Stimulated activated CD4-positive, alpha-beta T cell treated with anti-CD3 and anti-CD28 coated beads, Interleukin-1b, Interleukin-23, amount 100 ng/mL, for 24 hours (primary cell): ENCODE data around the gene YARS1.
A peak's percentile ranks its signal among the peaks of the same experiment; 100 is the strongest.

ENCODE experiments used
- DNase-seq, 4 experiments: peaks; one replicate each; pipeline ENCODE4 v3.0.0-alpha.2; 2020; ENCODE audit warnings: low read depth in 4 of 4, low spot score in 1 of 4

The YARS1 gene

DNA sequence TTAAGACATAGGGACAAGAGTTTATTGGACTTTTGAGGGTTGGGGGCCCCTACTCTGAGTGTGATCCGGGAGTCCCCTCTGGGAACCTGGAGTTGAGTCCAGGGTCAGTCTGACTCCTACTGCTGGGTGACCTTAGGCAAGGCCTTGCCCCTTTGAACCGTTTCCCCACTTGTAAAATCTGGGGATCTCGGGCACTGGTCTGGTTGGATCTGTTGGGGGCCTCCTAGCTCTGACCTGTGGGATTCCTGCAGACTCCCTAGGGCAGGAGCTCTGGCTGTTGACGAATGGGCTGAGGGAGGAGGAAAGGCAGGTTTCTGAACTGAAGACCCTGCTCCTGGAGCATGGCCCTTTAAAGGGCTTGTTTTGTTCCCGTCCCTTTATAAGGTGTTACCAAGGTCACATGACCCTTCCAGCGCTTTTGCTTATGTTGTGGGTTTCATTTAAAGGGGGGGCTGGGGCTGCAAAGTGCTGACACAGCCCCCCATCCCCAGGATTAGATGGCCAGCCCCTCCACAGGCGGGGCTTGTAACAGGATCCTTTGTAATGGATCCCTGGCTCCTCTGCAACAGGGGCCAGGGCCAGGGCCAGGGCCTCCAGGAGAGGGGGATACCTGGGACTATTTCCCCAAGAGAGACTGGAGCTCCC lies 50.7 kb downstream of the YARS1 start:
- DNase-seq = no peak

DNA sequence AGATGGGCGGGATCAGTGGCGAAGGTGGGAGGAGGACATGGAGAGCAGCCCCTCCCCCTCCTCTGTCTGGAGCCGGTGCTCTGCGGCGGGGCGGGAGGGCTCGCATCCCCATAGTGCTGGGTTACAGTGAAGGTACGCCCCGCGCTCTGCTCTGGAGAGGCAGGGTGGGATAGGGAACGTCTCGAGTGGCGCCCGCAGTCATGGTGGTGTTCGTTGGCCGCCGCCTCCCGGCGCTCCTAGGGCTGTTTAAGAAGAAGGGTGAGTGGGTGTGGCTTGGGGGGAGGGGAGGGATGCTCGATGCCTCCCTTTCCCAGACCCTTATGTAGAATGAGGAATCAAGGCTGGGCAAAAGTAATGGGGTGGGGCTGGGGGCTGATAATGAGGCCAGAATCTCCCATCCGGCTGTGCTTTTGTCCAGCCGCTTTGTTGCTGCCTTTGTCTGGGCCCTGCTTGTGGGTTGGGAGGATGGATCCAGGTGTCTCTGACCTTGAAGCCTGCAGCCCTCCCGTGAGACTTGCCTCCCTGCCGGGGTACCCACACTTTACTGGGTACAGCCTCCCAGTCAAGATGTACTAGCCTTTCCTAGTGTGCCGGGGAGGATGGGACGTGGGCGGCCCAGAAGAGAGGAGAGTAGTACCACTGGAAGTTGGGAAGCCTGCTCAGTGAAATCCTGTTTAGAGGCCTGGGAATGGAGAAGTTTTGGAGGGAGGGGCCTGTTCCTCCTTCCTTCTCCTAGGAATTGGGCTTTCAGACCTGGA lies 51.4 kb downstream of the YARS1 start:
- DNase-seq = no peak

DNA sequence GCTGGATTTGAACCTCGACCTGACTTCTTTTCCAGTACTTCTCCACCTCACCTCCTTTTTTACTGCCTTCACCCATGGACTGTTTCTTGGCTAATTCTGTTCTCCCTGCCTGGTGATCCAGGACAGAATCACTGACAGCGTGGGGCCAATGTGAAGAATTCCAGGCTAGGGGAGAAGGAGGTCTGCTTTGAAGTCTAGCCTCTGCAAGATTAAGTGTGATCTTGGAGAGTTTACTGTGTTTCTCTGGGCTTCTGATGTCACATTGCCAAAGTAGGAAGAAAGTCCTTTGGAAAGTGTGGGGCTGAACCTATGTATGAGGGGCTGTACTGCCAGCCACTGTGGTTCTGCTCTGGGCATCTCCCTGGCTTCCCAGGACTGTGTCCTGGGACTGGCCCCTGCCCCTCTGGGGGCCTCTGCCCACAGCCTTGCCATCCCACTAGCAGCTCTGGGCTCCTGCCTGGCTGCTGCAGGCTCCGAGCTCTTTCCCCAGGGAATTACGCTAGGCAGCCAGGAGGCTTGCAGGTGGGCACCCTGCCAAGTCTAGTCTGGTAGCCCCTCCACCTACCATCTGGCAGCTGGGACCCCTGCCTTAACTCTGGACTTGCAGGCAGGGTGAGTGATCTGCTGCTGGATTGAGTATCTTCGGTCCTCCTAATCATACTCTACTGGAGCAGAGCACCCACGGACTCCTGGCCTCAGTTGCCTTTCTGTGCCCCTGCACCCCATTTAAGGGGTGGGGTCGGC lies 52.2 kb downstream of the YARS1 start:
- no peak for DNase-seq

- no peak for DNase-seq
Observed at GRCh38 chr1:32763221-32763620, 53.9 kb downstream of the YARS1 start.

DNA sequence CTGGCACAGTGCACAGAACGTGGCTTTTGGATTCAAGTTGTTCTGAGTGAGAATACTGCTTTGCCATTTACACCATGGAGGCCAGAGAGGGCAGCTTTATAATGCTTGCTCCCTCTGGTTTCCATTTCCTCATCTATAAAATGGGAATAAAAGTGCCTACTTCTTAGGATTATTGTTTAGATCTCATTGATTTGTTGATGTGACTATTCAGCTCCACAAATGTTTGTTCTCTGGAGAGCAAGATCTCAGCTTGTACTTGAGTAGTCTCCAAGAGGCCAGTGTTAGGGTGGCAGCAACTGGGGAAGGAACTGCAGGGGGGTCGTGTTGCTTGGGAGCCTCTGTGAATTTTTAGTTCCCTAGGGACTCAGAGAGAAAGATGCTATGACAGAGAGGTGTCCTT lies 55.2 kb downstream of the YARS1 start:
- no peak for DNase-seq

GRCh38 chr1:32761253-32761877 lies 55.8 kb downstream of the YARS1 start:
- peak in 1 of 4 experiments; percentile 25 for DNase-seq

DNA sequence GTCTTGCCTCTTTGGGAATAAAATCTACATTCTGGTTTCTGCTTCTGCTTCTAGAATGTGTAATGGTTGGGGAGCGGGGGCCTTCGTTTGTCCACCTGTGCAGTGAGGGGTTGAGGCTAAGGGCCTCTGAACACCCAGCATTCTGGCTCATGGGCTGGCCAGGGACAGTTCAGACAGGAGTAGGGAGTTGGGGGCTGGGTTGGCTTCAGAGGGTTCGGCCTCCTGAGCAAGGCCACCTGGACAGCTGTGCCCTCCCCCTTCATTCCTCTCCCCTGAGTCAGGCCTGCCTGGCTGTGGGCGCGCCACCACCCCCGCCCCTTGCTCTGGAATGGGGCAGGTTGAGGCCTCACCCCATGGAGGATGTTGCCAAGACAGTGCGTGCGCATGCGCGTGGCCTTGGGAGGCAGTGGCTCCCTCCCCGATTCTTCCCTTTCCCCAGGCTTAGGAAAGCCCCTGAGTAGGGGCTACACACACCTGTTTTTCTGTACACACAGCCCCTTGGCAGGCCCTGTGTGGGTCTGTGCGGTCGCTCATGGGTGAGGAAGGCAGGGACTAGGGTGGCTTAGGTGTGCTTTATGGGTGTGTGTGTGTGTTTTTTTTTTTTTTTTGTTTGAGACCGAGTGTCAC lies 57.0 kb downstream of the YARS1 start:
- no peak for DNase-seq

GRCh38 chr1:32759521-32759981 lies 57.6 kb downstream of the YARS1 start:
- no peak for DNase-seq

DNA sequence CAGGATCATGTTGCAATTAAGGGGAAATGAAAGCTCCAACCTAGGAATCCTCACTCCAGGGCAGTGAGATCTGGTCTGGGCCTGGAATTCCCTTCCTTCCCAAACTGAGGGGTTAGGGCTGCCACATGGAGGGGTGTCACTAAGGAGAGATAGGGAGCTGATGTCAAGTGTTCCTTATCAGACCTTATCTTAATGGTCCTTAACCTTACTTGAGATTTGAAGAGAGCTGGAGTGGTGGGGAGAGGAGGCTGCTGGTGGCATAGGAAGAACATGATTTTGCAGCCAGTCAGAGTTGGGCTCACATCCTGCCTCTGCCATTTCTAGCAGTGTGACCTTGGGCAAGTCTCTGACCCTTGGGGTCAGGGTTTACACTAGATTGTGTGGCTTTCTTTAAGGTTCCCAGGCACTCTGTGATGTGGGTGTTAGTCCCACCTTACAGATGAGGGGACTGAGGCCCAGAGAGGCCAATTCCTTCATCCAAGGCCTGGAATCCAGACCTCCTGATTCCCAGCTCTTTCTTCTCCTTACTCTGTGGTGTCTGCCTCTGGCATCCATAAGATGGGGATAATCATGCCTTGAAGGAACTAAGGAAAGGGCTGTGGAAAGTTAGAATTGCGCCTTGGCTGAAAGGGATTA lies 58.2 kb downstream of the YARS1 start:
- no peak for DNase-seq

- DNase-seq = no peak
Observed at GRCh38 chr1:32758177-32758794, 58.9 kb downstream of the YARS1 start.

- DNase-seq = no peak
Observed at GRCh38 chr1:32757213-32757895, 59.8 kb downstream of the YARS1 start.

GRCh38 chr1:32755810-32756159 lies 61.4 kb downstream of the YARS1 start:
- DNase-seq = no peak

GRCh38 chr1:32755098-32755809 lies 61.9 kb downstream of the YARS1 start:
- DNase-seq = no peak

DNA sequence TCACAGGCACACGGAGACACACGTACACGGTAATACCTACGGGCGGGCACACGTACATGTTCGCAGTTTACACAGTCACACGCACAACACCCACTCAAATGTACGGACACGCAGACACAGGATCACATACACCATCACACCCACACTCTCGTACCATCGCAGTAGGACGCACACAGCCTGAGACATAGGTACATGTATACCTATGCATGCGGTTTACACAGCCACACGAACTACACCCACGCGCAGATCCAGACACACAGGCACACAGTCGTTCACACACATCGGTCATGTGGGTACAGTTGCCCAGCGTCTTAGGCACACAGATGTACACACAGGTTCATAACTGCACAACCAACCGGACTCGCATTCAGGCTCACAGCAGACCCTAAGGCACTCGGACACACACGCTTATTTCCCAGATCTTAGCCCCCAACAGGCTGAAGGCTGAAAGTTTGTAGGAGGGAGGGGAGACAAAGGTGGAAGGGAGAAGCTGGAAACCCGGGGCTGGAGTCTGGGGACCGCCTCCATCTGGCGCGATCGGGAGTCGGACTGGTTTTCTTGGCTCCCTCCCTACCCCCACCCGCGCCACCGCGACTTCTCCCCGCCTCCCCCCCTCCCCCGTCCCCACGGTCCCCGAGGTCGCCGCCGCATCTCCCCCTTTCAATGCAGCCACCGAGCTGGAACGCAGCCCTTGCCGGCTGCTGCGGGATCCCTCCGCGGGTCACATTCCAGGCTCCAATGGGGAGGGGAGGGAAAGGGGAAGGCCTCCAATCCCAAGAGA lies 62.7 kb downstream of the YARS1 start:
- peak in 1 of 4 experiments; percentile 12 for DNase-seq

DNA sequence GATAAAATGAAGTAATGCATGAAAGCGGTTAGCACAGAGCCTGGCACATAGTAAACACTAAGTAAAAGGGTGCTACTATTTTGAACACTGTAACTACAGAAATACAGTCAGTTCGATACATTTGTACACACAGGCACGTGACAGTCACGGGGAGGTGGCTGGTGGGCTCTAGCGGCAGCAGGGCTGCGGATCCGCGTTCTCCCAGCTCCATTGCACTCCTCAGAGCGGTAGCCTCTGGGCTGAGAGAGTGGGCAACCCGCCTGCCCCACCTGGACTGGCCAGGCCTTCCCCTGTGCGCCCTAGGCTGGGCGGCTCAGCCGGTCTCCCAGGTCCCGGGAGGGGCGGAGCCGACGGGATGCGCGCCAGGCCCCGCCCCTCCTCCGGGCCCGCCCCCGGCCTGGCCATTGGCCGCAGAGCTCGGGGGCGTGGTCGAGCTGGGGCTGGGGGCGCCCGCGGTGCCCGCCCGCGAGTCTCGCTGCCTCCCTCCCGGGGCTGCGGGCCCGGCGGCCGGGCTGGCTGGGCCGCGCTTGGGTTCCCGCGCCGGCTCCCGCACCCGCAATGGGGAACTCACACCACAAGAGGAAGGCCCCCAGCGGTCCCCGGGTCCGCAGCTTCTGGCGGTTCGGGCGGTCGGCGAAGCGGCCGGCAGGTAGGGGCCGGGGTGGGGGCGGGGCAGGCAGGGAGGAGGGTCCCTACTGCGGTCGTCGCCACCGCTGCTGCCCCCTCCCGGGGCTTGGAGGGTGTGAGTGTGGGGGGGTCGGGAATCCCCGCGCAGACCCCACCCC lies 63.4 kb downstream of the YARS1 start:
- peak; percentile 36 to 54 (median 42) for DNase-seq

DNA sequence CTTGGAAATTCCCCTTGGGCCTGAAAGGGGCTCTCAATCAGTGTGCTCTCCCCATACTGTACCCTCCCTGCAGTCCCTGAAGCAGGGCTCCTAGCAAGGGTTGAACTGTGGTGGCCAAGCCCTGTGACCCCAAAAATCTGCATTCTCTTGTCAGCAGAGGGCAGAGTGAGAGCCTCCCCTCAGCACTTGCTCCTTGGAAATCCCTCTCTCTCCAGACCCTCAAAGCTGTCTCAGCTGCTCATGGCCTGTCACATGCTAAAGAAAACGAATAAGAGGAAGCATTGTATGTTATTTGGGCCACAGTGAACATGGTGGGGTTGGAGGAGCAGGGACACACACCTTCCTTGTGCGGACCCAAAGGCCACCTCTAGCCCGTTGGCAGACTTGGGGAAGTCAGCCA lies 67.4 kb downstream of the YARS1 start:
- no peak for DNase-seq

- DNase-seq = no peak
Observed at GRCh38 chr1:32749332-32749731, 67.8 kb downstream of the YARS1 start.
